Panc1 (cell line): Measurements from ENCODE around the gene WBP2NL. TPM values are rescaled to one million over a fixed set of nuclear protein-coding genes. Genes with fewer than 3 reads are reported as not detected.

Experiments used
- ATAC-seq: fragments of 200-7000 bp; cut with Tn5 transposase; 2 replicates; pipeline ENCODE4 v1.9.1; 2020; ENCODE audit warnings: mild to moderate bottlenecking, moderate library complexity
- BruUV-seq: library from RNA; stranded (reverse); fragments of 400-500 nt; replicated peaks from 2 replicates; lab custom pipeline; 2021; lab: Mats Ljungman, UMichigan
- CTCF ChIA-PET: fragments of 300-600 bp; sonication (Branson Sonifier 250); formaldehyde crosslinking; loops from one replicate; lab custom pipeline; 2022; ENCODE audit warnings: antibody characterized with exemption; lab: Charles Lee
- POLR2A ChIA-PET: fragments of 300-600 bp; sonication (Branson Sonifier 250); formaldehyde crosslinking; loops from one replicate; lab custom pipeline; 2022; ENCODE audit warnings: antibody characterized with exemption; lab: Charles Lee
- DNase-seq: peaks from one replicate; pipeline ENCODE4 v3.0.0-alpha.2; 2010; ENCODE audit warnings: low read depth, low spot score
- H3K27ac ChIP-seq: 2 replicates; pipeline ENCODE4 v1.5.1; 2011; ENCODE audit warnings: mild to moderate bottlenecking, low read length, inconsistent platforms
- H3K27me3 ChIP-seq: fragments of 200-500 bp; sonication (Bioruptor generic); 2 replicates; pipeline ENCODE4 v1.6.0; 2014; ENCODE audit warnings: low read length, inconsistent platforms; ENCODE audit not compliant: control insufficient read depth, insufficient read depth
- H3K36me3 ChIP-seq: fragments of 200-500 bp; sonication (Bioruptor generic); 2 replicates; pipeline ENCODE4 v1.5.1; 2014; ENCODE audit warnings: inconsistent platforms, mild to moderate bottlenecking, low read length, moderate library complexity; ENCODE audit not compliant: control insufficient read depth, insufficient read depth
- H3K4me1 ChIP-seq: 2 replicates; pipeline ENCODE4 v1.5.1; 2011; ENCODE audit warnings: inconsistent platforms, mild to moderate bottlenecking, low read length, moderate library complexity; ENCODE audit not compliant: control insufficient read depth, insufficient read depth
- H3K4me3 ChIP-seq, 2 experiments: 2 replicates each; pipeline ENCODE4 v1.5.1; 2011 to 2012; ENCODE audit warnings: low read depth in 2 of 2, low read length in 2 of 2, mild to moderate bottlenecking in 2 of 2, inconsistent platforms in 1 of 2, moderate library complexity in 1 of 2
- H3K9me3 ChIP-seq: fragments of 200-500 bp; sonication (Bioruptor generic); 2 replicates; pipeline ENCODE4 v1.5.1; 2014; ENCODE audit warnings: low read depth, mild to moderate bottlenecking, inconsistent platforms, low read length, moderate library complexity; ENCODE audit not compliant: control insufficient read depth, insufficient read depth
- CTCF ChIP-seq: fragments of 450-650 bp; IDR thresholded peaks from 2 replicates; pipeline ENCODE4 v1.5.1; 2017; ENCODE audit warnings: mild to moderate bottlenecking
- POLR2AphosphoS5 ChIP-seq: IDR thresholded peaks from 2 replicates; pipeline ENCODE4 v1.6.1; 2012; ENCODE audit warnings: mild to moderate bottlenecking, low read depth, low read length, moderate library complexity
- REST ChIP-seq, 2 experiments: IDR thresholded peaks; 2 replicates each; pipeline ENCODE4 v1.6.1; 2011 to 2012; ENCODE audit warnings: low read depth in 2 of 2, control low read depth in 1 of 2, low read length in 1 of 2, mild to moderate bottlenecking in 1 of 2, moderate library complexity in 1 of 2; ENCODE audit not compliant: insufficient read depth in 1 of 2
- SIN3A ChIP-seq: IDR thresholded peaks from 2 replicates; pipeline ENCODE4 v1.6.1; 2012; ENCODE audit warnings: low read depth, mild to moderate bottlenecking, low read length, moderate library complexity, borderline replicate concordance; ENCODE audit not compliant: insufficient read depth
- TCF7L2 ChIP-seq: IDR thresholded peaks from 2 replicates; pipeline ENCODE4 v1.6.1; 2011; ENCODE audit warnings: mild to moderate bottlenecking, low read depth, low read length, inconsistent platforms
- in situ Hi-C: cut with HindIII; loops from 2 replicates; pipeline ENCODE4 v1.10.0; 2016; ENCODE audit warnings: low sequenced_read_pairs, low pct_unique_long_range_greater_than_20kb
- intact Hi-C: fragments of 100-400 bp; cut with micrococcal nuclease; formaldehyde crosslinking; loops from one replicate; pipeline ENCODE4 v1.10.0; 2022; ENCODE audit not compliant: unreplicated experiment
- total RNA-seq: library from RNA; stranded (reverse); gene quantifications from one replicate; pipeline ENCODE4 v1.2.1, GENCODE V29; 2021; ENCODE audit not compliant: unreplicated experiment

The WBP2NL gene
- total RNA-seq, 1 experiment from 2014 or later = 0.44 TPM

GRCh38 chr22:41982865-41983264, 15.7 kb upstream of the WBP2NL start:
- POLR2A ChIA-PET = interaction anchor here (0.7 kb wide), 1 partner anchor 11 kb away, joined by 3 read pairs; no protein-coding TSS in a partner anchor
- in situ Hi-C loops = no loop called here

More at GRCh38 chr22:41982865-41983264, 15.7 kb upstream of the WBP2NL start:
- no peak overlapping the region for H3K27ac ChIP-seq
- no peak for TF ChIP-seq CTCF
- no peak for TF ChIP-seq TCF7L2
- TF ChIP-seq REST (IDR thresholded peaks at IDR 0.05; ENCODE audit: insufficient read depth in 1 of 2, low read depth in 2 of 2, low read length in 1 of 2) = no peak
- no peak for TF ChIP-seq SIN3A
- TF ChIP-seq POLR2AphosphoS5 = no peak
- intact Hi-C loops = no loop called here
- no peaks in the 10 kb centered on the region for H3K36me3 ChIP-seq
- H3K9me3 ChIP-seq = no peaks in the 10 kb centered on the region
- BruUV-seq = no TSS peak
- ATAC-seq (no peak), DNase-seq (no peak)
- CTCF ChIA-PET = no interaction called here
- H3K27me3 ChIP-seq = no peaks in the 10 kb centered on the region
- H3K4me1 ChIP-seq = no peaks in the 10 kb centered on the region
- no peak overlapping the region for H3K4me3 ChIP-seq
